HG03108 (cell line): ENCODE results near the gene MT3.
"Not testable (repeated sequence)": the region's sequence is repeated elsewhere in the genome, so short reads cannot be mapped to it uniquely, and the experiment has no call there.

Source experiments
- ATAC-seq: cut with Tn5 transposase; IDR thresholded peaks from one replicate; pipeline ENCODE4 v1.9.1; 2021; ENCODE audit warnings: moderate library complexity; ENCODE audit not compliant: unreplicated experiment

The MT3 gene

GRCh38 chr16:56608876-56609462, 19.6 kb downstream of the MT3 start:
- no peak for ATAC-seq

DNA sequence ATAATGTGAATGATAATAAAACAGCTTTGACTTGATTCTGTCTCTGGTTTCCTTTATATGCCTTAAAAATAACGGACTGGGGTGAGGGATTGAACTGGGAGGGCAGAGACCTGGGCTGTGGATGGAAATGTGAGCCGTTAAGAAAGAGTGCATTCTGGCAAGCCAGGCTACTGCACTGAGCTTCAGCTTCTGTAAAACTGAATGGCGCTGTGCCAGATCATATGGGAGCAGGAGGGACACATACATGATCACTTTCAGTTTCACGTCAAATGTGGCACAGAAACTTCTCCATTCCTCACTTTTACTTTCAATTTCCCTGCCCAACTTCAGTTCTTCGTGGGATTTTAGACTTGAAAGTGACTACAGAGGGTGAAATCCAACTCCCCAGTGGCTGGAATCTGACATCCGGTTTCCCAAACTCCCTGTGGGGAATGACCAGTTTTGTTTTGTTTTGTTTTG, 20.2 kb downstream of the MT3 start:
- ATAC-seq: no peak

DNA sequence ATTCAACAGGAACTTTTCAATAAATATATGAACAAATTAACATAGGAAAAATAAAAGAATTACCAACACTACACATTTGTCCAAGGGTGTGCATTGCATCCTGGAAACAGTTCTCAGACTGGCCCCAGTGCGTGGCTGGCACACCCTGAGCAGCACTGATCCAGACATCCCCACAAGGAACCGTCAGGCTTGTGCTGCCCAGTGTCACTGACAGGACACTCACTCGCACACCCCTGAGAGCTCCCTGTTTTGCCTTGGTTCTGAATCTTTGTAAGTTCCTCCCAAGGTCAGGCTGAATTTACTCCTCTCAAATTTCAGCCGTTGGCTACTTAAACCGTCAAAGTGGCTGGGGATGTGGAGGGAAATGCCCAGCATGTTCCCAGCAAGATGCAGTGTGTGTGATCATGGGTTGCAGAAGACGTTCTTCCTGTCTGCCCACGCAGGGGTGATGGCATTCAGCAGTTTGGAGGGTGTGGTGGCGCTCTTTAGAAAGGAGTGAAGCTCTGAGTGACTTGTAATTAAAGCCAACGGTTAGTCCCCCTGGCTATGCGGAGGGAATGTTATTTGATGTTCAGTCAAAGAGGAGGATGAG, 20.8 kb downstream of the MT3 start:
- ATAC-seq: no peak

DNA sequence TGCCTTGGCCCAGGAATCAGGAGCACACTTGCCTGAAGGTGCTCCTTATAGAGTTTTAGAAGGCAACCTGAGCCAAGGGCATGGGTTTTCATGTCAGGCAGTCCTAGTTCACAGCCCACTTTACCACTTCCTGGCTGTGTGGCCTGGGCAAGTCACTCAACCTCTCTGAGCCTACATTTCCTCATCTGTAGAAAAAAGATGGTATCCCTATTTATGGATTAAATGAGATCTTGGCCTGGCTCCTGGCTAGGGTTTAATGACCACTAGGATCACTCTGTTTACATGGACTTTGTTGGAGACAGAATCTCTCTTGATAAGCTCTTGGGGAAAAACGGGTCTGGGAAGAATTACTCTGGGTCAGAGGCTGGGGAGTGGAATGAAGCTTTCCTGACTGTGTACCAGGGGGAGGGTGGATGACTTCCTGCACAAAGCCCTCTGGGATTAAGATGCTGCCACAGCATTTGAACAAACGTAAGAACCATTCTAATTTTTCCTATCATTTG, 21.3 kb downstream of the MT3 start:
- ATAC-seq: no peak

DNA sequence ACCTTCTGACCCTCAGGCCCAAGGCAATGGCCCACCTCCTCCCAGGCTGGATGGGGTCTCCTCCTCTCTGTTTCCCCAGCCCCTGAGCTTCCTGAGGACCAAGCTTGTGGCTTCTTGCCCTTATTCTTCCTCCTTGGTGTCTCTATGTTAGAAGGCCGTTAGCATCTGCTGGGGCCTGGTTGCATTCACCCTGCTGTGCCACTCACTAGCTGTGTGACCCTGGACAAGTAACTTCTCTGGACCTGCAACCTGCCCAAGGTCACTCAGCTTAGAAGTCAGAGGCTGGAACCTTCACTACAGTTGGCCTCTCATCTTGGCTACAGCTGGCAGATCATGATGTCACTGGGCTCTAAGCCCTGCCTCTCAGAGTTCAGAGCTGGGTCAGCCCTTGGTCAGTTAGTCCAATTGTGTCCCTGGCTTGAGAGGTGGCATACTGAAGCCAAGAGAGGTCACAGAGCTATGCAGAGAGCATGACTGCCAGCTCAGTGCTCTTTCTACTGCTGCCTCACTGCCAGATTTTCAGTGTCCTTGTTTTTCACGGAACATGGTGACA, 22.0 kb downstream of the MT3 start:
- no peak for ATAC-seq

- ATAC-seq: no peak
Measured at GRCh38 chr16:56613706-56614105, 24.4 kb downstream of the MT3 start.

- ATAC-seq: no peak
Measured at GRCh38 chr16:56614549-56614991, 25.2 kb downstream of the MT3 start.

GRCh38 chr16:56615353-56615752, 26.0 kb downstream of the MT3 start:
- ATAC-seq: no peak

- no peak for ATAC-seq
Measured at GRCh38 chr16:56616608-56617211, 27.4 kb downstream of the MT3 start.

DNA sequence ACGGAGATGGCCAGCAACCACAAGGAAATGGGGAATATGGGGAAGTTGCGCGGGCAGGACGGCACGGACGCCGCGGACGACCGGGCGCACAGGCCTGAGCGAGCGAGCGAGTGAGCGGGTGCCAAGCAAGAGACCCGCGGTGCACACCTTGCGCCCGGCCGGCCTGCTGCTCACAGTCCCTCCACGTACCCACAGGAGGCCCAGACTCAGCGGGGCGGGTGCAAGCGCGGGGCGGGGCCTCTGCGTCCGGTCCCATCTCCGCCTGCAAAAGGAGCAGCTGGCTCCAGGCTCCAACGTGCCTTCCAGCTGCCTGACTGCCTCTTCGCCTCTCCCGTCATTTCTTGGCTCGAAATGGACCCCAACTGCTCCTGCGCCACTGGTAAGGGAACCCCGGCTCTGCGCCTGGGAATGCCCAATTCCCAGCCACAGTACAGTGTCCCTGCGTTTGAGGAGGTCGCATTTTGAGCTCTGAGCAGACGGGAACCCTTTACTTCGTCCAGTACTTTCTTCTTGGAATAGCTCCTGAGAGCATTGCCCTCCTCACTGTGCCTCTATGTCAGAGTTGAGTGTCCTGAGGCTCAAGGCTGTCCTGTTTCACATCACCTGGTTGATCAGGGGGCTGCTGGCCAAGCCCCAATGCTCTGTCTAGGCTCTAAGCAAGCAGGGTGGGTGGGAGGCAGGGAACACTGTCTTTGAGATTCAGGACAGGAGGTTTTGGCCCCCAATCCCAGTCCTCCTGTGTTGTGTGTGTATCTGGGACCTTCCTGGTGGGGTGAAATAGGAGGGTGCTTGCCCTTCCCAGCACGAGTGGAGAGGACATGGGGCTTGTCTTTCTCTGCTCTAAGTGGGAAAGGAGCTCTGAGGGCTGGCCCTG, 28.1 kb downstream of the MT3 start:
- no peak for ATAC-seq

DNA sequence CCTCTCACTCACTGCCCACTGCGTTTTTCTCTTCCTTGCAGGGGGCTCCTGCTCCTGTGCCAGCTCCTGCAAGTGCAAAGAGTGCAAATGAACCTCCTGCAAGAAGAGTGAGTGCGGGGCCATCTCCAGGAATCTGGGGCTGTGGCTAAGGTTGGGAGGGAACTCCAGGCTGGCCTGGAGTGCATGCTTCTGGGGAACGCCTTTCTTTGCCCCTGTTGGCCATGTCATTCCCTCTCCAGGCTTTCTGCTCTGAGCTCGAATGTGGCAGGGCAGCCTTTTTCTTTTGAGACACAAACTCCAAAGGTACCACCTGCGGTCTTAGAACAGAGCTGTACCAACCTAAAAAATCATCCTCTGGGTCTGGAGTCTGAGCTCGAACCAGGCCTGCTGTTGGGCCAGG, 28.8 kb downstream of the MT3 start:
- ATAC-seq: no peak

DNA sequence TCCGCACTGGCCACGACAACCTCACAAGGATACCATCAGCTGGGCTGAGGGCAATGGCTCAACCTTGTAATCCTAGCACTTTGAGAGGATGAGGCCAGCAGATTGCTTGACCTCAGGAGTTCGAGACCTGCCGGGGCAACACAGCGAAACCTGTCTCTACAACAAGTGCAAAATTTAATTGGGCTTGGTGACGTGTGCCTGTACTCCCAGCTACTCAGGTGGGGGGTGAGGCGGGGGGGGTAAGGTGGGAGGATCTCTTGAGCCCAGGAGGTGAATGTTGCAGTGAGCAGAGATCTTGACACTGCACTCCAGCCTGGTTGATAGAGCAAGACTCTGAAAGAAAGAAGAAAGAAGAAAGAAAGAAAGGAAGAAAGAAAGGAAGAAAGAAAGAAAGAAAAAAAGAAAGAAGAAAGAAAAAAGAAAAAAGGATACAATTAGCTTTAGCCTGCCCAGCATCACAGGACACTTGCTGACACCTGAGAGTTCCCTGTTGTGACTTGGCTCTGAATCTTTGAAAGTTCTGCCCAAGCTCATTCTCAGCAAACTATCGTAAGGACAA, 31.1 kb downstream of the MT3 start:
- ATAC-seq: no peak

DNA sequence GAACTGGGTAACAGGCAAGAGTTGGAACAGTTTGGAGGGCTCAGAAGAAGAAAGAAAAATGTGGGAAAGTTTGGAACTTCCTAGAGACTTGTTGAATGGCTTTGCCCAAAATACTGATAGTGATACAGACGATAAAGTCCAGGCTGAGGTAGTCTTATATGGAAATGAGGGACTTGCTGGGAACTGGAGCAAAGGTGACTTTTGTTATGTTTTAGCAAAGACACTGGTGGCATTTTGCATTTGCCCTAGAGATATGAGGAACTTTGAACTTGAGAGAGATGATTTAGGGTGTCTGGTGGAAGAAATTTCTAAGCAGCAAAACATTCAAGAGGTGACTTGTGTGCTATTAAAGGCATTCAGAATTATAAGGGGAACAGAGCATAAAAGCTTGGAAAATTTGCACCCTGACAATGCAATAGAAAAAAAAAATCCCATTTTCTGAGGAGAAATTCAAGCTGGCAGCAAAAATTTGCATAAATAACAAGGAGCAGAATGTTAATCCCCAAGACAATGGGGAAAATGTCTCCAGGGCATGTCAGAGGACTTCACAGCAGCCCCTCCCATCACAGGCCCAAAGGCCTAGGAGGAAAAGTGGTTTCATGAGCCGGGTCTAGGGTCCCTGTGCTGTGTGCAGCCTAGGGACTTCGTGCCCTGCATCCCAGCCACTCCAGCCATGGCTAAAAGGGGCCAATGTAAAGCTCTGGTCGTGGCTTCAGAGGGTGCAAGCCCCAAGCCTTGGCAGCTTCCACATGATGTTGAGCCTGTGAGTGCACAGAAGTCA, 32.5 kb downstream of the MT3 start:
- ATAC-seq: not testable (repeated sequence)

GRCh38 chr16:56623184-56623583, 33.9 kb downstream of the MT3 start:
- ATAC-seq: not testable (repeated sequence)

- ATAC-seq: no peak
Measured at GRCh38 chr16:56623637-56624036, 34.3 kb downstream of the MT3 start.

DNA sequence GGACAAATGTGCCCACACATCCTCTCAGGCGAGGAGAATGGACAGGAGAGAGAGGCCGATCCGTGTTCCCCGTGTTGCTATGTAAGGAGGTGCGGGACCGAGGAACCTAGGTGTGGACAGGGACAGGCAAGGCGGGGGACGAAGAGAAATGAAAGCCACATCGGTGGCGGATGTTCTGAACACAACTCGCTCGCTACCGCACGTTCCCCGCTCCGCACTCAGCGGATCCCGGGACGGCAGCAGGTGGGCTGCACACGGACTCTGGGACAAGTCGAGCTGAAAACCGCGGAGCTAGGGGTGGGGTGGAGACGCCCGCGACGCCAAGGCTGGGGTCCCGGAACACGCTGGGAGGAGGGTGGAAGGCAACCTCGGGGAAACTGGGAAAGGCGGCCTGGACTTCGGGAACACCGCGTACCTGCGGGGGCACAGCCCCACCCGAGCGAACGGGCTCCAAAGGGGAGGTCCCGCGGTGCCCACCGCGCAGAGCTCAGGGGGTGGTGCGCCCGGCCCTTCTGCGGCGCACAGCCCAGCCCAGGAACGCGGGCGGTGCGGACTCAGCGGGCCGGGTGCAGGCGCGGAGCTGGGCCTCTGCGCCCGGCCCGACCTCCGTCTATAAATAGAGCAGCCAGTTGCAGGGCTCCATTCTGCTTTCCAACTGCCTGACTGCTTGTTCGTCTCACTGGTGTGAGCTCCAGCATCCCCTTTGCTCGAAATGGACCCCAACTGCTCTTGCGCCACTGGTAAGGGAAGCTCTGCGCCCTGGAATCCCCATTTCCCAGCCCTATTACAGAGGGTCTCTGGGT, 36.0 kb downstream of the MT3 start, which contains the start of gene MT1E:
Gene MT1E, plus strand, starts transcription at position 642 of the 803 bp plus-strand sequence. Its CDS starts 71 bp downstream, at position 713.
- ATAC-seq: no peak

GRCh38 chr16:56625943-56626654, 36.8 kb downstream of the MT3 start:
- no peak for ATAC-seq

GRCh38 chr16:56626685-56627084, 37.4 kb downstream of the MT3 start:
- no peak for ATAC-seq
